HG03066 (cell line): ENCODE measurements around the gene ABCA8.

Experiments
- ATAC-seq: cut with Tn5 transposase; IDR thresholded peaks from one replicate; pipeline ENCODE4 v1.9.1; 2021; ENCODE audit warnings: low read depth; ENCODE audit not compliant: unreplicated experiment

ABCA8 gene

GRCh38 chr17:68943123-68943811, 11.9 kb downstream of the ABCA8 start:
- ATAC-seq, result no peak

GRCh38 chr17:68942389-68942788, 12.8 kb downstream of the ABCA8 start:
- no peak for ATAC-seq

- ATAC-seq, result no peak
These were observed 13.4 kb downstream of the ABCA8 start for GRCh38 chr17:68941761-68942160.

- ATAC-seq, result no peak
These were observed 16.0 kb downstream of the ABCA8 start for GRCh38 chr17:68939195-68939594.

GRCh38 chr17:68937890-68938514, 17.2 kb downstream of the ABCA8 start:
- no peak for ATAC-seq

- no peak for ATAC-seq
These were observed 27.7 kb downstream of the ABCA8 start for GRCh38 chr17:68927516-68927915.

- ATAC-seq, result no peak
These were observed 30.1 kb downstream of the ABCA8 start for GRCh38 chr17:68924793-68925720.

GRCh38 chr17:68910789-68911431, 44.3 kb downstream of the ABCA8 start:
- ATAC-seq, result no peak

GRCh38 chr17:68910251-68910705, 44.9 kb downstream of the ABCA8 start:
- ATAC-seq, result no peak

- no peak for ATAC-seq
These were observed 46.1 kb downstream of the ABCA8 start for GRCh38 chr17:68909066-68909465.

GRCh38 chr17:68908045-68908444, 47.1 kb downstream of the ABCA8 start:
- ATAC-seq, result no peak

GRCh38 chr17:68906638-68907037, 48.6 kb downstream of the ABCA8 start:
- ATAC-seq, result no peak

- ATAC-seq, result no peak
These were observed 51.9 kb downstream of the ABCA8 start for GRCh38 chr17:68903286-68903685.

GRCh38 chr17:68897557-68897956, 57.6 kb downstream of the ABCA8 start:
- ATAC-seq, result no peak

GRCh38 chr17:68892658-68893057, 62.5 kb downstream of the ABCA8 start:
- no peak for ATAC-seq

- ATAC-seq, result no peak
These were observed 63.0 kb downstream of the ABCA8 start for GRCh38 chr17:68892193-68892592.

- ATAC-seq, result no peak
These were observed 68.8 kb downstream of the ABCA8 start for GRCh38 chr17:68886401-68886800.

- no peak for ATAC-seq
These were observed 70.3 kb downstream of the ABCA8 start for GRCh38 chr17:68884888-68885287.

GRCh38 chr17:68878226-68878885, 76.8 kb downstream of the ABCA8 start:
- ATAC-seq, result no peak

GRCh38 chr17:68871447-68871846, 83.7 kb downstream of the ABCA8 start:
- ATAC-seq, result no peak
